Activated CD8-positive, alpha-beta memory T cell treated with anti-CD3 and anti-CD28 coated beads for 1 hour (primary cell): ENCODE results near the gene MOGAT3.
A peak's percentile ranks its signal among the peaks of the same experiment; 100 is the strongest.

Source experiments
- DNase-seq, 2 donors: peaks; one replicate each; pipeline ENCODE4 v3.0.0-alpha.2; 2020; ENCODE audit warnings: low read depth in 1 of 2; ENCODE audit errors: extremely low read depth in 1 of 2

The MOGAT3 gene

GRCh38 chr7:101162551-101163278, 38.1 kb downstream of the MOGAT3 start:
- no peak for DNase-seq

- no peak for DNase-seq
Measured at GRCh38 chr7:101161692-101162471, 39.0 kb downstream of the MOGAT3 start.

- no peak for DNase-seq
Measured at GRCh38 chr7:101160910-101161309, 39.9 kb downstream of the MOGAT3 start.

- DNase-seq = no peak
Measured at GRCh38 chr7:101159696-101160674, 40.9 kb downstream of the MOGAT3 start.

- no peak for DNase-seq
Measured at GRCh38 chr7:101156866-101157589, 43.8 kb downstream of the MOGAT3 start.

- DNase-seq = no peak
Measured at GRCh38 chr7:101156277-101156676, 44.6 kb downstream of the MOGAT3 start.

GRCh38 chr7:101155303-101155702, 45.5 kb downstream of the MOGAT3 start:
- no peak for DNase-seq

- no peak for DNase-seq
Measured at GRCh38 chr7:101154693-101155102, 46.1 kb downstream of the MOGAT3 start.

- peak; percentile 80 to 81 for DNase-seq
Measured at GRCh38 chr7:101153969-101154692, 46.7 kb downstream of the MOGAT3 start, which contains the start of gene AP1S1. TSS of gene AP1S1 (plus strand) at chr7:101154476. CDS start at chr7:101154515, 39 bp downstream.

GRCh38 chr7:101151908-101152651, 48.8 kb downstream of the MOGAT3 start:
- no peak for DNase-seq
